ENCODE results near the gene RBM39.
"Not testable (repeated sequence)": the region's sequence is repeated elsewhere in the genome, so short reads cannot be mapped to it uniquely, and the experiment has no call there.

Gene RBM39

GRCh38 chr20:35720165-35721123, 21.6 kb downstream of the RBM39 start:
- no peaks in the 10 kb centered on the region for H3K27me3 ChIP-seq (ENCODE audit: control insufficient read depth, insufficient read depth, low read length)
- no peak overlapping the region for H3K9ac ChIP-seq (ENCODE audit: low read length)
- H3K4me3 ChIP-seq (ENCODE audit: low read length) = no peak overlapping the region
- H3K9me3 ChIP-seq (ENCODE audit: control insufficient read depth, low read length) = no peaks in the 10 kb centered on the region
- peaks cover 13% of the 10 kb centered on the region for H3K36me3 ChIP-seq (ENCODE audit: control insufficient read depth, insufficient read depth, low read length)
- no peaks in the 10 kb centered on the region for H3K4me1 ChIP-seq (ENCODE audit: control insufficient read depth, insufficient read depth, low read length)

- Histone ChIP-seq H3K4me3 (ENCODE audit: low read length) (no peak overlapping the region), H3K9ac (ENCODE audit: low read length) (no peak overlapping the region), H3K4me1 (ENCODE audit: control insufficient read depth, insufficient read depth, low read length) (no peaks in the 10 kb centered on the region), H3K36me3 (ENCODE audit: control insufficient read depth, insufficient read depth, low read length) (peaks cover 13% of the 10 kb centered on the region), H3K27me3 (ENCODE audit: control insufficient read depth, insufficient read depth, low read length) (no peaks in the 10 kb centered on the region), H3K9me3 (ENCODE audit: control insufficient read depth, low read length) (no peaks in the 10 kb centered on the region)
These were observed 22.3 kb downstream of the RBM39 start for GRCh38 chr20:35719717-35720116.

GRCh38 chr20:35718972-35719635, 23.0 kb downstream of the RBM39 start:
- Histone ChIP-seq H3K36me3 (ENCODE audit: control insufficient read depth, insufficient read depth, low read length) (peaks cover 13% of the 10 kb centered on the region), H3K4me1 (ENCODE audit: control insufficient read depth, insufficient read depth, low read length) (no peaks in the 10 kb centered on the region), H3K9ac (ENCODE audit: low read length) (no peak overlapping the region), H3K27me3 (ENCODE audit: control insufficient read depth, insufficient read depth, low read length) (no peaks in the 10 kb centered on the region), H3K9me3 (ENCODE audit: control insufficient read depth, low read length) (no peaks in the 10 kb centered on the region), H3K4me3 (ENCODE audit: low read length) (no peak overlapping the region)

DNA sequence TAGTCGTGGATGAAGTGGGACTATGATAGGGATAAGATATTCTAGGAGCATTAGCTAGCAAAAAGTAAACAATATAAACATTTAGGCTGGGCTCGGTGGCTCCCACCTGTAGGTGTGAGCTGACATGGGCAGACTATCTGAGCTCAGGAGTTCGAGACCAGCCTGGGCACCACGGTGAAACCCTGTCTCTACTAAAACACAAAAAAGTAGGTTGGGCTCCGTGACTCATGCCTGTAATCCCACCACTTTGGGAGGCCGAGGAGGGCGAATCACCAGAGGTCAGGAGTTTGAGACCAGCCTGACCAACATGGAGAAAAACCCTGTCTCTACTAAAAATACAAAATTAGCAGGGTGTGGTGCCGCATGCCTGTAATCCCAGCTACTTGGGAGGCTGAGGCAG, 23.7 kb downstream of the RBM39 start:
- not testable (repeated sequence) for H3K4me3 ChIP-seq (ENCODE audit: low read length); H3K9ac ChIP-seq (ENCODE audit: low read length); H3K27me3 ChIP-seq (ENCODE audit: control insufficient read depth, insufficient read depth, low read length); H3K4me1 ChIP-seq (ENCODE audit: control insufficient read depth, insufficient read depth, low read length); H3K9me3 ChIP-seq (ENCODE audit: control insufficient read depth, low read length)
- peaks cover 13% of the 10 kb centered on the region for H3K36me3 ChIP-seq (ENCODE audit: control insufficient read depth, insufficient read depth, low read length)

DNA sequence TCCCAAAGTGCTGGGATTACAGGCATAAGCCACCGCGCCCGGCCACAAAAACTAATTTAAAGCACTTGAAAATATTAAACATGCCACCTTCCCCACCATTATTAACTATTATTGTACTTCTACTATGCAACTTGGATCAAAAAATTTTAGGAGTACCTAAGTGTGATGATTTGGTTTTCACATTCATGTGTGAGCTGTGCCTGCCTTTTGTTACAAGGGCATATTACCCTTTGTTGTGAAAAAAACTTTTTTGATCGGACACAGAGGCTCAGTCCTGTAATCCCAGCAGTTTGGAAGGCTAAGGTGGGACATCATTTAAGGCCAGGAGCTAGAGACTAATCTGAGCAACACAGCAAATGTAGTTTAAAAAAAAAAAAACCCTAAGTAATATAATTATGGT, 25.7 kb downstream of the RBM39 start:
- no peaks in the 10 kb centered on the region for H3K9me3 ChIP-seq (ENCODE audit: control insufficient read depth, low read length)
- H3K27me3 ChIP-seq (ENCODE audit: control insufficient read depth, insufficient read depth, low read length) = no peaks in the 10 kb centered on the region
- H3K4me3 ChIP-seq (ENCODE audit: low read length) = no peak overlapping the region
- no peak overlapping the region for H3K9ac ChIP-seq (ENCODE audit: low read length)
- no peaks in the 10 kb centered on the region for H3K4me1 ChIP-seq (ENCODE audit: control insufficient read depth, insufficient read depth, low read length)
- H3K36me3 ChIP-seq (ENCODE audit: control insufficient read depth, insufficient read depth, low read length) = peaks cover 17% of the 10 kb centered on the region

GRCh38 chr20:35715652-35716051, 26.4 kb downstream of the RBM39 start:
- H3K27me3 ChIP-seq (ENCODE audit: control insufficient read depth, insufficient read depth, low read length) = no peaks in the 10 kb centered on the region
- no peak overlapping the region for H3K4me3 ChIP-seq (ENCODE audit: low read length)
- H3K9me3 ChIP-seq (ENCODE audit: control insufficient read depth, low read length) = no peaks in the 10 kb centered on the region
- peaks cover 15% of the 10 kb centered on the region for H3K36me3 ChIP-seq (ENCODE audit: control insufficient read depth, insufficient read depth, low read length)
- H3K4me1 ChIP-seq (ENCODE audit: control insufficient read depth, insufficient read depth, low read length) = no peaks in the 10 kb centered on the region
- H3K9ac ChIP-seq (ENCODE audit: low read length) = no peak overlapping the region

DNA sequence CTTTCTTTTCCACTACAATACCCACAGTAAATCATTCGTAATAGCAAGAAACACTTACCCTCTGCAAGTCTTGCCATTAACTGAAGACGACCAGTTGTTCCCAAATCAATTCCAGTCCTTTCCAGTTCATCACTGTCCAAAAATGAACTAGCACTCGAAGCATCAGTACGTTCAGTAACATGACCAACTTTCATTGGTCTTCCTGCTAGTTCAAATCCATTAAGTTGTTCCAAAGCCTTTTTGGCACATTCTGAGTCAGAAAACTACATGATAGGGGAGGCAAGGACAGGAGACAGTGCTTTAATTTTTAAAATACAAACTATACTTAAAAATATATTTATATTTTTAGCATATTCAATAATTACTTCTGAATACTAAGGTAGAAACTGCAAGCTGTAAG, 27.9 kb downstream of the RBM39 start:
- Histone ChIP-seq H3K36me3 (ENCODE audit: control insufficient read depth, insufficient read depth, low read length) (peaks cover 4% of the 10 kb centered on the region), H3K27me3 (ENCODE audit: control insufficient read depth, insufficient read depth, low read length) (no peaks in the 10 kb centered on the region), H3K9me3 (ENCODE audit: control insufficient read depth, low read length) (no peaks in the 10 kb centered on the region), H3K4me3 (ENCODE audit: low read length) (no peak overlapping the region), H3K4me1 (ENCODE audit: control insufficient read depth, insufficient read depth, low read length) (no peaks in the 10 kb centered on the region), H3K9ac (ENCODE audit: low read length) (no peak overlapping the region)

GRCh38 chr20:35713120-35713519, 28.9 kb downstream of the RBM39 start:
- H3K36me3 ChIP-seq (ENCODE audit: control insufficient read depth, insufficient read depth, low read length); H3K9ac ChIP-seq (ENCODE audit: low read length); H3K4me3 ChIP-seq (ENCODE audit: low read length); H3K27me3 ChIP-seq (ENCODE audit: control insufficient read depth, insufficient read depth, low read length); H3K9me3 ChIP-seq (ENCODE audit: control insufficient read depth, low read length); H3K4me1 ChIP-seq (ENCODE audit: control insufficient read depth, insufficient read depth, low read length): not testable (repeated sequence)

GRCh38 chr20:35711588-35712209, 30.4 kb downstream of the RBM39 start:
- Histone ChIP-seq H3K9me3 (ENCODE audit: control insufficient read depth, low read length) (no peaks in the 10 kb centered on the region), H3K4me3 (ENCODE audit: low read length) (no peak overlapping the region), H3K9ac (ENCODE audit: low read length) (no peak overlapping the region), H3K4me1 (ENCODE audit: control insufficient read depth, insufficient read depth, low read length) (no peaks in the 10 kb centered on the region), H3K27me3 (ENCODE audit: control insufficient read depth, insufficient read depth, low read length) (no peaks in the 10 kb centered on the region), H3K36me3 (ENCODE audit: control insufficient read depth, insufficient read depth, low read length) (peaks cover 4% of the 10 kb centered on the region)

DNA sequence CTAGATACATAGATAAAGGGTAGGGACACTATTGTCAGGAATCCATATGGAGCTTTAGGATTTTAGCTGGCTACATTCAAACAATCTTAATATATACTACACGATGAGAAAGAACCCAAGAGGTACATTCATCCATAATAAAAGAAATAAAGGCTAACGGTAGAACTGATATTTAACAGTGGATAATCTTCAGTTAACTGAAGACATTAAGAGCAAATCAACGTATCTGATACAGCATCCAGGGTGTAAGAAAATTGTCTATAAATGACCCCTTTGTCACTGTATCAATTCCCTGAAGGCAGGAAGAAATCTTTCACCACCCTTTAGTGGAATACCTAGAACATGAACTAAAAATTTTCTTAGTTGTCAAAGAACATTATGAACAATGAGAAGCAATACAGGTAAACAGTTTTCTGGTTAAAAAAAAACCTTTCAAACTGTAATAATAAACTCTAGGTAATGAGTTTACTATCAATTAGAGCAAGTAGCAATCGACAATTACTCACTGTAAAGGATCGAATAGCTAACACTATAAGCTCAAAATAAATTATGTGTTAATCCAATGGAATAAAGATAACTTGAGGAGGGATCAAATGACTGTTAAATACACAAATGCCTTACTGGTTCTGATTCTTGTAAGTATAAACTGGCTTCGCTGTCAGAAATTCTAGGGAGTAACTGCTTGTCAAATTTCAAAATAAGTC, 31.0 kb downstream of the RBM39 start:
- Histone ChIP-seq H3K9ac (ENCODE audit: low read length) (no peak overlapping the region), H3K9me3 (ENCODE audit: control insufficient read depth, low read length) (no peaks in the 10 kb centered on the region), H3K4me1 (ENCODE audit: control insufficient read depth, insufficient read depth, low read length) (no peaks in the 10 kb centered on the region), H3K4me3 (ENCODE audit: low read length) (no peak overlapping the region), H3K36me3 (ENCODE audit: control insufficient read depth, insufficient read depth, low read length) (peaks cover 4% of the 10 kb centered on the region), H3K27me3 (ENCODE audit: control insufficient read depth, insufficient read depth, low read length) (no peaks in the 10 kb centered on the region)

- H3K27me3 ChIP-seq (ENCODE audit: control insufficient read depth, insufficient read depth, low read length) = no peaks in the 10 kb centered on the region
- no peak overlapping the region for H3K4me3 ChIP-seq (ENCODE audit: low read length)
- H3K4me1 ChIP-seq (ENCODE audit: control insufficient read depth, insufficient read depth, low read length) = no peaks in the 10 kb centered on the region
- no peaks in the 10 kb centered on the region for H3K9me3 ChIP-seq (ENCODE audit: control insufficient read depth, low read length)
- no peak overlapping the region for H3K9ac ChIP-seq (ENCODE audit: low read length)
- peaks cover 4% of the 10 kb centered on the region for H3K36me3 ChIP-seq (ENCODE audit: control insufficient read depth, insufficient read depth, low read length)
These were observed 32.0 kb downstream of the RBM39 start for GRCh38 chr20:35710039-35710438.

Measured in mucosa of stomach (tissue), 1 donor.